Measurements from ENCODE around the gene ECSCR. TPM values are rescaled to one million over a fixed set of nuclear protein-coding genes. Genes with fewer than 3 reads are reported as not detected.

Gene ECSCR
- polyA plus RNA-seq, 4 donors, result 20.3 to 30.4 (median 23.9) TPM

DNA sequence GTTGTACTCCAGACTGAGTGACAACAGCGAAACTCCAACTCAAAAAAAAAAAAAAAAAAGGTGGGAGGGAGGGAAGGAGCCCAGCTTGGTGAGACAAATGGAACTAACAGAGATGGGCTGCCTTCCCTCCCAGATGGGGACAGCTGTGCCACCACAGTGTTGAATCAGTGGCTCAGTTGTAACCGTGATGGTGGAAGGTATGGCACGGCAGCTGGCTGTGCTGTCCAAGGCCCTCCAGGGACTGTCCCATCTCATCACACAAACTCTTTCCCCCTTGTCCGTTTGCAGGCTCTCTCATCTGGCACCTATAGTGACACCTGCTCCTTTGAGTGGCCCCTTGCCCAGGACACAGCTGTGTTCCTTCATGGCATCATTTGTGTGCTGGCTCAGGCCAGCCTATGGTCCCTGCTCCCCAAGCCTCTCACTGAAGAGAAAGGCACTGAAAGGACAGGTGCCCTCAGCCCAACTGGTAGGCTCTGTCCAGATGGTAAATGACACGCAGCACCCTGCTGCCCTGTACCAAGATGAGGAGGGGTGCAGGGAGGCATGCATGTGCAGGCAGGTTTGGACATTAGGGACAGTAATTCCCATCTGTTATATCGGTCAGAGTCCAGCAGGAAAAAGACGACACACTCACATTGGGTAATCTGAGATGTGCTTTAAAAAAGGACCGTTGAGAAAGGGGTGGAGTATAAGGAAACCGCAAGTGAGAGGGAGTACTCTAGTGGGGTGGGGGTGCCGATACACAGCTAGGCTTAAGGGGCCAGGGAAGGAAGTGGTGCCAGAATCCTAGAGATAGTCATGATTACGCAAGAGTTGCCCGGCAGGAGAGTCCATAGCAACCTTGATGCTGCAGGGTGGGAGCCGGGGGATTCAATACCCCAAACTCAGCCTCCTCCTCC lies 12.6 kb upstream of the ECSCR start:
- no peak for DNase-seq (ENCODE audit: low read depth in 4 of 4, low spot score in 2 of 4)

DNA sequence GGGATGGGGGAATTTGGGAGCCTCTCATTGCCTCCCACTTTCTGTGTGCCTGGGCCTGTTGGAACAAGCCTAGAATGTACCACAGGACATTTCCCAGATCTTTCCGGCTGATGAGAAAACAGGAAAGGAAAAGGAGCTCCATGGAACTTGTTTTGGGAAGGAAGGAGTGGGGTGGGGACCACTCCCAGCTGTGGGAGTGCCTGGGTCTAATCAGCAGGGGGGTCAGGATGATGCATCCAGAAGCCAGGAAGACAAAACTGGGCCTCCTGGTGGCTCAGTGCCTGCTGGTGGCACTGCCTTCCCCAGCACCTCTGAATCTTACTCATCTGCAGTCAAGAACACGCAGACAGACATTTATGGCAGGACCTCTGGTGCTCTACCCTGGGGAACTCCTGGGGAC lies 11.0 kb upstream of the ECSCR start:
- no peak for DNase-seq (ENCODE audit: low read depth in 4 of 4, low spot score in 2 of 4)

DNA sequence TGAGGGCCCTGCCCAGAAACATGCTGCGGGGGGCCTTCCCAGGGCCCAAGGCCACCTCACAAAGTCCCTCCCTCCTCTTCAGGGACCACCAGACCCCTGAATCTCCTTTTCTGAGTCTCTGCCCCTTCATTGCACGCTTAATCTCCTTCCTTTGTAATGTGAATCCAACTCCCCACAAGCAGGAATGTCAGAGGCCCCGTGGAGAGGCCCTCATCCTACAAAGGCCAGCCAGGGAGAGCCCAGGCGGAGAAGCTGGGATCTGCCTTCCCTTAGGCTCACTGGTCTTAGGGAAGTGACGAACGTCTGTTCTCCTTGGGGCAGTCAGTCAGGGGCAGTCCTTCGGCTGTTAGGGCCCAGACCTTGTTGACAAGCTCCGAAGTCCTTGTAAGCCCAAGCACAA lies 10.6 kb upstream of the ECSCR start:
- DNase-seq (ENCODE audit: low read depth in 4 of 4, low spot score in 2 of 4), result peak in 2 of 4 donors; percentile 34

DNA sequence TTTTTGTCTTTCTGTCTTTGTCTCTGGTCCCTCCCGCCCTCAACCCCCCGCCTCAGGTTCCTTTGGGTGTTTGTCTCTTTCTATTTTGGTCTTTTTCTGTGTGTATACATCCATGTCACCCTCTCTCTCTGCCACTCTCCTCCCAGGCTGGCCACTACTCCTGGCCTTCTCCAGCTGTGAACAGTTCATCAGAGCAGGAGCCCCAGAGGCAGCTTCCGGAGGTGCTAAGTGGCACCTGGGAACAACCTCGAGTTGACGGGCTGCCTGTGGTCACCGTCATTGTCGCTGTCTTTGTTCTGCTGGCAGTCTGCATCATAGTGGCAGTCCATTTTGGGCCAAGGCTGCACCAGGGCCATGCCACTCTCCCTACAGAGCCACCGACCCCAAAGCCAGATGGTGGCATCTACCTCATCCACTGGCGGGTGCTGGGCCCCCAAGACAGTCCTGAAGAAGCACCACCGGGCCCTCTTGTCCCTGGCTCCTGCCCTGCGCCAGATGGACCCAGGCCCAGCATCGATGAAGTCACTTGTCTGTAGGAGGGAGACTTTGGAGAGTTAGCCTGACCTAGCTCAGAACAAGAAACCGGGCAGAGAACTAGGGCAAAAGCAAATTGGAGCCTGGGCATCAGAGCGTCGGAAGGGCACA lies 10.0 kb upstream of the ECSCR start:
- DNase-seq (ENCODE audit: low read depth in 4 of 4, low spot score in 2 of 4), result no peak

DNA sequence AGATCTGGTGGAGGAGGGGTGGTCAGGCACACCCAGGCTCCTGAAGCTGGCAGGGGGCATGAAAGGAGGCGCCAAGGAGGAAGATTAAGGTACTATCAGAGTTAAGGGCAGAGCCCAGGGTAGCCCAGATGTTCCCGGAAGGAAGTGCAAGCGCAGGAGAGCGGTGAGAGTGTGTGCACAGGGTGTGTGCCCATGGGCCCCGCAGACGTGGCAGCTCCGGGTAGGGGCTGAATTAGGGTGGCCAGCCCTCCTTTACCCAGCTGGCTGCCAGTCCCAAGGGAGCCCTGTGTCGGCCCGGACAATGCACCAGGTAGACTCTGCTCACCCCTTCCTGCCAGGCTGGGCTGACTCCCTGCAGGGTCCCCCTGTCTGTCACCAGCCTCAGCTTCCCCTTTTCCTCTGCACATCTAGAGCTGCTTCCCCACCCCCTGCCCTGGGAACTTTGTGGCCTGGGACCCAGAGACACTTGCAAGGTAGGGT lies 8.3 kb upstream of the ECSCR start, which contains the start of gene SMIM33:
Gene SMIM33 (plus strand): TSS at position 184 of the 480 bp plus-strand sequence. CDS start 118 bp downstream, at position 302.
- no peak for DNase-seq (ENCODE audit: low read depth in 4 of 4, low spot score in 2 of 4)

GRCh38 chr5:139468421-139468931 lies 5.9 kb upstream of the ECSCR start:
- DNase-seq (ENCODE audit: low read depth in 4 of 4, low spot score in 2 of 4), result no peak

DNA sequence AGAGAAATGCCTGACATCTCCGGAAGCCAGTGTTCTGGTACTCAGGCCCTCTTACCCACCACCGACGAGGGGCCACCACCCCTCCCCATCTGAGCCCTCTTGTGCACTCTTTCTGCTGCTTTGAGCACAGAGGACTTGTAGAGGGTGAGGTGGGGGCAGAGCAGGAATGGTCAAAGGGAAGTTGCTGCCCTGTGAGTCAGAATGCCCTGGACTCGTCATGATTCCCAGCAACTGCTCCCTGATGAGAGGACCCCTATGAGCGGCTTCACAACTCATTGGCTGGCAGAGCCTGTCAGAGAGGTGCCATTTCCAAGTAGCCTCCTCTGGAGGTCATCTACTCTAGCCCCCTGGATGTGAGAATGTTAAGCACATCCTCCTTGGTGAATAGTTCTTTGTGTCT lies 845 bp downstream of the ECSCR start:
- DNase-seq (ENCODE audit: low read depth in 4 of 4, low spot score in 2 of 4), result no peak

GRCh38 chr5:139461176-139461575 lies 1.4 kb downstream of the ECSCR start:
- DNase-seq (ENCODE audit: low read depth in 4 of 4, low spot score in 2 of 4), result no peak

- no peak for DNase-seq (ENCODE audit: low read depth in 4 of 4, low spot score in 2 of 4)
Observed at GRCh38 chr5:139460455-139460854, 2.1 kb downstream of the ECSCR start.

GRCh38 chr5:139459451-139459934 lies 3.0 kb downstream of the ECSCR start:
- DNase-seq (ENCODE audit: low read depth in 4 of 4, low spot score in 2 of 4), result no peak

DNA sequence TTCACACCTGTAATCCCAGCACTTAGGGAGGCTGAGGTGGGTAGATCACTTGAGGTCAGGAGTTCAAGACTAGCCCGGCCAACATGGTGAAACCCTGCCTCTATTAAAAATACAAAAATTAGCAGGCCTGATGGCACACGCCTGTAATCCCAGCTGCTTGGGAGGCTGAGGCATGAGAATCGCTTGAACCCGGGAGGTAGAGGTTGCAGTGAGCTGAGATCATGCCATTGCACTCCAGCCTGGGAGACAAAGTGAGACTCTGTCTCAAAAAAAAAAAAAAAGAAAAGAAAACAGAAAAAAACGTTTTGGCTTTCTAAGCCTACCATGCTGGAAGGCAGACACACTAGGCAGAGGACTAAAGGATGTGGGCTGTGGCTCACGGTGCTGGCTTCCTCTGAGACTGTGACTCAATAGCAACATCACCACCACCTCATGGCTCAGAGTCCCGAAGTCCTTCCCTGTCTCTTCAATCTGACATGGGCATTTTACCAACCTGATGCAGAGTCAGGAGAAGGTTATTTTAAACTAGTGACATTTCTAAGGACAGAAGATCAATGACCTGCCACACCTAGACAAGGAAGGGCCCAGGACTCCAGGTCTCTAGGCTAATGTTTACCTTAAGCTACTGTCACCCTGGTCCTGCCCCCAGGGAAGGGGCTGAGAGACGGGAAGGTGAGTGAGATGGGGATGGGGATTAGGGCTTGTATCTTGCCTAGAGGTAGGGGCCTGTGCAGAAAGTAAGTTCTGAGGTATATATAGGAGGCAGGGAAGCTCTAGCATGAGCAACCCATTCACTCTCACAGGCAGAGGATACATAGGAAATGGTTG lies 3.7 kb downstream of the ECSCR start:
- DNase-seq (ENCODE audit: low read depth in 4 of 4, low spot score in 2 of 4), result no peak

DNA sequence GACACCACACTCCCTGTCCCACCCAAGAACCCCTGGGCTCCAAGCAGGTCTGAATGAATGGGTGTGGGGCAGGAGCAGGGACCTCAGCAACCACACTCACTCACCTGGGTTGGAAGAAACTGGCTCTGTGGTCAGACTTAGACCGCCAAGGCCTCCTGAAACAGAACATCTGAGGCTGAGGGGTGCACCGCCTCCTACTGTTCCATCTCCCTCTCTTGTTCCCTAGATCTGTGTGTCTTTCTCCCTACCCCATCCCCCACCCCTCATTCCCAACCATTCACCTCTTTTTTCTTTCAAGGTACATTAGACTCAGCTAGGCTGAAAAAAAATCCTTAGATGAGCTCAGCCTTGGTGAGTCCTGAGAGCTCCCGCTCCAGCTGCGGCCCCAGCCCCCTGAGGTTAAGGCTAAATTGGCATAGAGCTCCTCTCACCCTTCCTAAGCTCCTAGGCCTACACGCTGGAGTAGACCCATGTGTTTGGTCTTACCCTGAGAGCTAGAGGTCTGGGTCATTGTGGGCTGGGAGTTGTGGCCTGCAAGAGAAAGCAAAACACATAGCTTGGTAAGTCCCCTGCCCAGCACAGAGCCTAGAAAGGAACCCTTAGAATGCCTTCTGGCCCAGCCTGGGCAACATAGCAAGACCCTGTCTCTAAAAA lies 4.8 kb downstream of the ECSCR start:
- no peak for DNase-seq (ENCODE audit: low read depth in 4 of 4, low spot score in 2 of 4)

- no peak for DNase-seq (ENCODE audit: low read depth in 4 of 4, low spot score in 2 of 4)
Observed at GRCh38 chr5:139457241-139457640, 5.3 kb downstream of the ECSCR start.

DNA sequence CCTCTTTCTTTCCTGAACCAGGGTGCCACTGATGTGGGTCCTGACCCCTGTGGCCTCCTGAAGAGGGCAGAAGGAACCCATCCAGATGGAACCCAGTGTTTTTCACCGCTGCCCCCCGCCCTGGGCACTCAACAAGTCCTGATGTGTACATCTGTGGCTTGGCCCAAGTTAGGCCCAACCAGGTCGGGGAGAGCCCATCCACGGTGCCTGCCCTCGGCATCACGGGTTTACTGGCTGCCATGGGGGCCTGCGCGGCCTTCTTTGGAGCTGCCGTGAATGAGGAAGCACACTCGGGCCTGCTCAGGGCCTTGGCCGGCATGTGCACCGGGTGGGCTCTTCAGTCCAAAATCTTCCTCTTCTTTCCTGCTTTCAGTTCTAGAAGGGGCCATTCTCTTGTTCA lies 5.8 kb downstream of the ECSCR start:
- DNase-seq (ENCODE audit: low read depth in 4 of 4, low spot score in 2 of 4), result no peak

DNA sequence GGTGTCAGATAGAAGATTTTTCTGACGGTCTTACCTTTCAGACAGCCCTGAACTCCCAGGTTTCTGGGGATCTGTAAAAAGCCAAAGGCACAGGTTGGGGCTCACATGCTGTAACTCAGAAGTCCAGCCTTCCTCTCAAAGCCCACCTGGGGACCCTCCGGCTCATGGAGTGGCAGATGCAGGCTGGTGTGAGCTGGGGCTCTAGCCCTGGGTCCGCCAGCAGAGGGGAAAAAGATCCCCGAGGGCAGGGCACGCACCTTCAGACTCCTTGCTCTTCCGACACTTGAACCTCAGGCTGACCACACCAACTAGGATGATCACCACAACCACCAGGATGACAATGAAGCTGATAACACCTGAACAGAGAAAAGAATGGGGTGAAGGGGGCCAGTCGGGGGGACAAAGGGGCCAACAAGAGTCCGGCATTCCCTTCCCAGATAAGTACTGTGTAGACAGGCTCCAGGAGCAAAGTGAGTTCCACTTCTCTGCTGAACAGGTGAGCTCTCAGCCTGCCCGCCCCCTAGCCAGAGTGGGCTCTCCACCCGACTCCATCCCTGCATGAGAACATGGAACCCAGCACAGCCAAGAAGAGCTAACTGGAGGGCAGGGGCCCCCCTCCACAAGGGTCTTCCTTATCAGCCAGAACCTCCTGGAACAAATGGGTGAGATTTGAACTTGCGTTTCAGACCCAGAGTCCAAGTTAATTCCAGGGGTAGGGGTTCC lies 7.8 kb downstream of the ECSCR start:
- DNase-seq (ENCODE audit: low read depth in 4 of 4, low spot score in 2 of 4), result no peak

GRCh38 chr5:139453683-139454567 lies 8.6 kb downstream of the ECSCR start:
- DNase-seq (ENCODE audit: low read depth in 4 of 4, low spot score in 2 of 4), result no peak

DNA sequence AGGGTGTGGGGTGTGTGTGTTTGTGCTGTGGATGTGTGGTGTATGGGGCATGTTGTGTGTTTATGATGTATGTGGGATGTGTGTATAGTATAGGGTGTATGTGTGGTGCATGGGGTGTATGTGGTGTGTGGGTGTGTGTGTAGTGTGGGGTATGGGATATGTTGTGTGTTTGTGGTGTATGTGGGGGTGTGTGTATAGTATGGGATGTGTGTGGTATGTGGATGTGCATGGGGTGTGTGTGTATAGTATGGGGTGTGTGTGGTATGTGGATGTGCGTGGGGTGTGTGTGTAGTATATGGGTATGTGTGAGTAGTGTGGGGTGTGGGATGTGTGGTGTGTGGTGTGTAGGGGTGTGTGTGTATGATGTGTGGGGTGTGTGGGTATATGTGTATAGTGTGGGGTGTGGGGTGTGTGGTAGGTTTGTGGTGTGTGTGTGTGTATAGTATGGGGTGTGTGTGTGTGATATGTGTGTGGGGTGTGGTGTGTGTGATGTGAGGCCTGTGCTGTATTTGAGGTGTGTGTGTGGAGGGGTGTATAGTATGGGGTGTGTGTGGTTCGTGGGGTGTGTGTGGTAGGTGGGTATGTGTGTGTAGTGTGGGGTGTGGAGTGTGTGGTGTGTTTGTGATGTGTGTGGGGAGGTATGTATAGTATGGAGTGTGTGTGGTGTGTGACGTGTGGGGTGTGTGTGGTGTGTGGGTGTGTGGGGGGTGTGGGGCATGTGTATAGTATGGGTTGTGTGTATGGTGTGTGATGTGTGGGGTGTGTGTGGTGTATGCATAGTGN lies 10.5 kb downstream of the ECSCR start:
- no peak for DNase-seq (ENCODE audit: low read depth in 4 of 4, low spot score in 2 of 4)

GRCh38 chr5:139451176-139451575 lies 11.4 kb downstream of the ECSCR start:
- no peak for DNase-seq (ENCODE audit: low read depth in 4 of 4, low spot score in 2 of 4)
